RPMI8226 (cell line): ENCODE measurements around the gene DCAF15.
A peak's percentile ranks its signal among the peaks of the same experiment; 100 is the strongest.
"Not testable (repeated sequence)": the region's sequence is repeated elsewhere in the genome, so short reads cannot be mapped to it uniquely, and the experiment has no call there.

Source experiments
- DNase-seq: peaks from one replicate; pipeline ENCODE4 v3.0.0-alpha.2; 2015

DCAF15 gene

GRCh38 chr19:13952154-13952930 is at the start of gene DCAF15:
TSS of gene DCAF15 (plus strand) at chr19:13952509. CDS start at chr19:13952513, 4 bp downstream.
- DNase-seq, result peak; percentile 99

- DNase-seq, result no peak
These were observed 49.2 kb upstream of the DCAF15 start for GRCh38 chr19:13902993-13903555.

GRCh38 chr19:13905634-13906520 is 46.4 kb upstream of the DCAF15 start, which contains the start of the genes BRME1 and CC2D1A:
TSS of gene BRME1 (minus strand) at chr19:13906117. CDS start at chr19:13904892, 1,225 bp downstream.
TSS of gene CC2D1A (plus strand) at chr19:13906201. CDS start at chr19:13906442, 241 bp downstream.
- DNase-seq, result peak; percentile 95

- peak; percentile 31 for DNase-seq
These were observed 45.8 kb upstream of the DCAF15 start for GRCh38 chr19:13906521-13906904.

- no peak for DNase-seq
These were observed 45.4 kb upstream of the DCAF15 start for GRCh38 chr19:13906910-13907309.

- no peak for DNase-seq
These were observed 43.6 kb upstream of the DCAF15 start for GRCh38 chr19:13908674-13909073.

- DNase-seq, result no peak
These were observed 42.9 kb upstream of the DCAF15 start for GRCh38 chr19:13909430-13909829.

- DNase-seq, result no peak
These were observed 39.0 kb upstream of the DCAF15 start for GRCh38 chr19:13913352-13913751.

GRCh38 chr19:13914777-13915176 is 37.5 kb upstream of the DCAF15 start:
- no peak for DNase-seq

- no peak for DNase-seq
These were observed 34.4 kb upstream of the DCAF15 start for GRCh38 chr19:13917888-13918406.

GRCh38 chr19:13918726-13919411 is 33.4 kb upstream of the DCAF15 start:
- DNase-seq, result no peak

GRCh38 chr19:13920524-13920923 is 31.8 kb upstream of the DCAF15 start:
- DNase-seq, result no peak

GRCh38 chr19:13920940-13921747 is 31.2 kb upstream of the DCAF15 start:
- DNase-seq, result peak; percentile 50

GRCh38 chr19:13922118-13922517 is 30.2 kb upstream of the DCAF15 start:
- DNase-seq, result not testable (repeated sequence)

- DNase-seq, result no peak
These were observed 28.9 kb upstream of the DCAF15 start for GRCh38 chr19:13923194-13923987.

- no peak for DNase-seq
These were observed 26.3 kb upstream of the DCAF15 start for GRCh38 chr19:13926010-13926409.

GRCh38 chr19:13926715-13927114 is 25.6 kb upstream of the DCAF15 start:
- DNase-seq, result no peak

GRCh38 chr19:13929340-13929739 is 23.0 kb upstream of the DCAF15 start:
- DNase-seq, result no peak

- DNase-seq, result no peak
These were observed 22.4 kb upstream of the DCAF15 start for GRCh38 chr19:13929956-13930355.

GRCh38 chr19:13930402-13930801 is 21.9 kb upstream of the DCAF15 start:
- DNase-seq, result no peak
